GM18907 (cell line): Measurements from ENCODE around the gene WRNIP1.

Source experiments
- ATAC-seq: cut with Tn5 transposase; IDR thresholded peaks from one replicate; pipeline ENCODE4 v1.9.1; 2021; ENCODE audit warnings: mild to moderate bottlenecking, moderate library complexity; ENCODE audit not compliant: unreplicated experiment

WRNIP1 gene

GRCh38 chr6:2740581-2740980 lies 24.6 kb upstream of the WRNIP1 start:
- no peak for ATAC-seq

- no peak for ATAC-seq
Measured at GRCh38 chr6:2741756-2742155, 23.4 kb upstream of the WRNIP1 start.

- ATAC-seq, result no peak
Measured at GRCh38 chr6:2743280-2744208, 21.6 kb upstream of the WRNIP1 start.

GRCh38 chr6:2744209-2744771 lies 20.9 kb upstream of the WRNIP1 start:
- ATAC-seq, result no peak

- ATAC-seq, result no peak
Measured at GRCh38 chr6:2744778-2745177, 20.4 kb upstream of the WRNIP1 start.

DNA sequence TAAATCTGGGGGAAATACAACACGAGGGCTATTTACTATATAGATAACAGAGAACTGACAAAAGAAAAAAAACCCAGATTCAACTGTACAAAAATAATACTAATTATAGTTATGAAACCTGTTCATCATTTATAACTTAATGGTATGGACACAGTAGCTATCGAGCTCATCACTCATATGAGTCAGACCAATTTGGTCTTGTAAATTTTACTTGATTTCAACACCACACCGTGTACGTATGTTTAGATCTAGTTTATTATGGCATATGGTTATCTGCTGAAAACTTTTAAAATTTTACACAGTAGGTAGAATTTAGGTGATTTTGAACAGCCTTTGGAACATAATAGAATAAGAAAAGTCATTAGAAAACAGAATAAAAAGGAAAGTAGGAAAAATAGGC lies 19.9 kb upstream of the WRNIP1 start:
- ATAC-seq, result no peak

- no peak for ATAC-seq
Measured at GRCh38 chr6:2746557-2747061, 18.6 kb upstream of the WRNIP1 start.

GRCh38 chr6:2748183-2748582 lies 17.0 kb upstream of the WRNIP1 start:
- ATAC-seq, result no peak

DNA sequence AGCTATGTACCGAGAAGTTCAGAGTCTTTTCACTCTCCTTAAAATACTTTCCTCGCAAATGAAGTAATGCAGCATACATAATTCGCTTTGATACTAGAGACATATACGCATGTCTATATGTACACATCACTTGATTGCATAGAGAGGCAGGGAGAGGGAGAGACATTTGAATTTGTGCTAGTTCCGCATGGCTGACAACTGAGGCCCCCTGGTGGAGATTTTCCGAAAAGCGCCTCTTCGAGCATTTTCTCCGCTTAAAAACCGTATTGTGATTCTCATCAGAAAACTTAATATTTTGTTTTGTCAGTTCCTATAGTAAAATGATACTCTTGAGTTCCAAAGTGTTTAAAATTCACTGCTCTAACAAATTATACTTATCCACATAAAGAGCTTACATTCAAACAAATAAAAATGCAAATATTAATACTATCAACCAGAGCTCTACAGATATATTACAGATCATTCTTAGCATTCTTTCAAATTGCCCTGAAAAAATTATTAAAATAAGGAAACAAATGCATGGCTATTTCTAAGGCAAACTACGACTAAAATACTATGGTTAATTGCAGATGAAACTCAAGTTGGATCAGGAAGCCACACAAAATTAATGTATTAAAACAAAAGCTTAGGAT lies 15.1 kb upstream of the WRNIP1 start:
- no peak for ATAC-seq

DNA sequence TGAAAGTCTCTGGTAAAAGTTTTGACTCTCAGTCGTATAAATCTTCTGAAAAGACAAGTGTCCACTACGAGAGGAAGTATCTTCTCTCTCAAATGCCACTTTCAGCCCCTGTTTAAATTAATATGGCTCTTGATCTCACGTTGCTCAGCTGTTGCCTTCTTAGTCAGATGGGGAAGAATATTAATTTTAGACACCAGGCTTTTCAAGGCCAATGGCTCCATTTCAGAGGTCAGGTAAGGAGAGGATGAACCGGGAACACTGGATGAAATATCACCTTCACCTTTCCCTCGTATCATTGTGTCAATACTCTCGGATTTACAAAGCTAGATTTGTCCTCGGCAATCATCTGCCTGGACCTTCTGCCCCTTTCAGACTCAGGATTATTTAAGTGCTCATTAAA lies 14.4 kb upstream of the WRNIP1 start, which contains the start of gene MYLK4:
MYLK4 (minus strand) TSS at position 91 of the 400 bp plus-strand sequence. CDS start 1,628 bp downstream, outside the sequence.
- ATAC-seq, result no peak

GRCh38 chr6:2751871-2752270 lies 13.3 kb upstream of the WRNIP1 start:
- ATAC-seq, result no peak

GRCh38 chr6:2752477-2753109 lies 12.6 kb upstream of the WRNIP1 start:
- no peak for ATAC-seq

DNA sequence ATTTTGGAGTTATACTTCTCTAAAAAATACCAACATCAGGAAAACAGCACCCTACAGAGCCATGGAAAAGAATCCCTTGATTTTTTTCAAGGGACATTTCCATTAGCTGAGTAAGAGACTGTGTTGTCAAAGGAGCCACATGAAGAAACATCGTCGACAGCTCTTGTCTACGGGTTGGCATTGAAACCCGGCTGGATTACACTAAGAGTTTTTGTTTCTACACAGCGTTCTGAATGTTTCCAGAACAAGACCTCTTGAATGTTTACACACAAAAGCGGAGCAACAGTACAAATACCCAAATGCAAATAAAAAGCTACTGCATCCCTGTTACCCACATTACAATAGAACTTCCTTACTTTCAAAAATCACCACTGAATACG lies 12.1 kb upstream of the WRNIP1 start:
- no peak for ATAC-seq

DNA sequence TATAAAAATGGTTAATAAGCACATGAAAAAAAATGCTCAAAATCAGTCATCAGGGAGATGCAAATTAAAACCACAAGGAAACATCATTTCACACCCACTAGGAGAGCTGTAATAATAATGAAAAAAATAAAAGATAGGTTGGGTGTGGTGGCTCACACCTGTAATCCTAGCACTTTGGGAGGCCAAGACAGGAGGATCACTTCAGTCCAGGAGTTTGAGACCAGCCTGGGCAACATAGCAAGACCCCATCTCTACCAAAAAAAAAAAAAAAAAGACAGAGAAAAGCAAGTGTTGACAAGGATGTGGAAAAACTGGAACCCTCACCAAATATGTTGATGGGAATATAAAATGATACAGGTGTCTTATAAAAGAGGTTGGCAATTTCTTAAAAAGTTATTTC lies 11.4 kb upstream of the WRNIP1 start:
- ATAC-seq, result no peak

DNA sequence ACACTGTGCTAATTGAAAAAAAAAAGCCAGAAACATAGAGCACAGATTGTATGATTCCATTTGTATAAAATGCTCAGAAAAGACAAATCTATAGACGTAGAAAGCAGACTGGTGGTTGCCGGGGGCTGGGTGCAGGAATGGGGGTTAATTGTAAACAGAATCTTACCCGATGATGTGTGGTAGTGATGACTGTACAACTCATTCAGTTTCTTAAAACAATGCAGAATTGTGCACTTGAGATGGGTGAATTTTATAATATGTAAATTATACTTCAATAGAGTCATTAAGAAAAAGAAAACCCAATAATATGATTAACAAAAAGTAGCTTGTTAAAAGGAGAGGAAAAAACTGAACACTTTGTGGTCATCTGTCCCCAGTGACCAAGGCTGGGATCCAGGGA lies 10.8 kb upstream of the WRNIP1 start:
- no peak for ATAC-seq

DNA sequence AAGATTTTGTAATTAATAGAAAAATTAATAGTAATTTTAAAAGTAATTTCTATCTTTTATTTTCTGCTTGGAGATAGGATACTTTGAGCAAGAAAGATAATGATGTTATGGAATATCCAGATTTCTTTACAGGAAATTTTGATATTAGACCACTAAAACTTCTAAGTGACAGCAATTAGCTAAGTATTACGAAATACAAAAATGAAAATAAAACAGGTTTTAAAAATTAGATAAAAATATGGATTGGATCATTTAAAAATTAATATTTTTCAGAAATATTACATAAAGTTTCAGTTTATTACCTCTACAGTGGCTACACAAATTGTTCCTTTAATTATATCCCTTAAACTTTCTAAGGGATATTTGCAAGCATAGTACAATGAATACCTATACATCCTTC lies 10.3 kb upstream of the WRNIP1 start:
- no peak for ATAC-seq

GRCh38 chr6:2755456-2755855 lies 9.7 kb upstream of the WRNIP1 start:
- no peak for ATAC-seq

GRCh38 chr6:2756241-2756640 lies 9.0 kb upstream of the WRNIP1 start:
- no peak for ATAC-seq

DNA sequence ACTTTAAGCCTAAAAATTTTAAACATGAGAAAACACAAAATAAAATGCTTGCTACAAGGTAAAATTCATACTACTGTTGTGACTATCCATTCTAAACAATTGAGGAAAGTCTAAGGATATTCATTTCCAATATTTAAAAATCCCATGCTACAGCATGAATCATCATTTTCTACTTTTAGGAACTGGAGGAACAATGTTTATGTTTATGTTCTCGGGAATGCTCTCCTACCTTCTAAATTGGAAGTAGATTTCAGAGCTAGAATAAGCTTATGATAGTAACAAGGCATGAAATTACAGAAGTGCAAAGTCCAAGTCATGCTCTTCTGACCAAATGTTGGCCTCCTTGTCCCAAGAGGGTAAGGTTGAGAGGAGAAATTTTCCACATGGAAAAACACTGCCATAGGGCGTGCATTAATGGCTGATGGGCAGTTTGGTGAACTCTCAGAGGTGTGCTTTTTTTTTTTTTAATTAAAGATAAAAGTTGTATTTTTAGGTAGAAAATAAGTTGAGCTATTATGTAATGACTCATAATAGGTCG lies 8.4 kb upstream of the WRNIP1 start:
- ATAC-seq, result no peak

DNA sequence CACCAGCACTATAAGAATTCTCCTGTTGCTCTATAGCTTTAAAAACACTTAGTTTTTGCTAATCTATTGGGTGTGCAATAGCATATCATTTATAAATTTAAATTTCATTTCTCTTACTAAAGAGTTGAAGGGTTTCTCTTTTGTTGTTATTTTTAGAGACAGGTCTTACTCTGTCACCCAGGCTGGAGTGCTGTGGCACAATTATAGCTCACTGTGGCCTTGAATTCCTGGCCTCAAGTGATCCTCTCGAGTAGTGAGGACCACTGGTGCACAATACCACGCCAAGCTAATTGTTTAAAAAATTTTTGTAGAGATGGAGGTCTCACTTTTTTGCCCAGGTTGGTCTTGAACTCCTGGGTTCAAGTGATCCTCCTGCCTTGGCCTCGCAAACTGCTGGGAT lies 6.2 kb upstream of the WRNIP1 start:
- ATAC-seq, result no peak
